Measurements from ENCODE around the gene PKD1. TPM values are rescaled to one million over a fixed set of nuclear protein-coding genes. Genes with fewer than 3 reads are reported as not detected.
A peak's percentile ranks its signal among the peaks of the same experiment; 100 is the strongest.

PKD1 gene
- total RNA-seq, 4 donors from 2014 or later, result 168 to 376 (median 339) TPM

- ATAC-seq (peak; percentile 31 to 57), DNase-seq (peak; percentile 44 to 90)
- TF ChIP-seq POLR2A (IDR thresholded peaks at IDR 0.05), result no peak
- no peak for TF ChIP-seq CTCF (IDR thresholded peaks at IDR 0.05 in 4 of 5, conservative IDR thresholded peaks at IDR 0.05 in 1 of 5)
Observed at GRCh38 chr16:2090481-2090776, 45.3 kb downstream of the PKD1 start.

GRCh38 chr16:2089706-2090480 is 45.8 kb downstream of the PKD1 start:
- DNase-seq (peak in 1 of 2 donors; percentile 42), ATAC-seq (no peak)
- Histone ChIP-seq H3K4me1 (peaks cover 0 to 10% of the 10 kb centered on the region in 2 donors), H3K27ac (peak overlapping the region; percentile 75 to 96 (median 84)), H3K36me3 (peaks cover 0 to 84% of the 10 kb centered on the region in 2 donors), H3K27me3 (no peaks in the 10 kb centered on the region), H3K9me3 (no peaks in the 10 kb centered on the region), H3K4me3 (no peak overlapping the region)
- intact Hi-C loops (cut with DNase I; ENCODE audit: low total_unique reads) (no loop called here), in situ Hi-C loops (cut with MboI; ENCODE audit: low sequenced_read_pairs in 4 of 4) (no loop called here)
- TF ChIP-seq POLR2A (IDR thresholded peaks at IDR 0.05) (no peak), CTCF (IDR thresholded peaks at IDR 0.05 in 4 of 5, conservative IDR thresholded peaks at IDR 0.05 in 1 of 5) (no peak)

More at GRCh38 chr16:2090481-2090776, 45.3 kb downstream of the PKD1 start:
- H3K27ac ChIP-seq, result peak overlapping the region; percentile 75 to 96 (median 84)
- no peaks in the 10 kb centered on the region for H3K27me3 ChIP-seq
- H3K4me3 ChIP-seq, result peak overlapping the region in 3 of 4 donors; percentile 3 to 35 (median 17)
- H3K4me1 ChIP-seq, result peaks cover 0 to 10% of the 10 kb centered on the region in 2 donors
- H3K36me3 ChIP-seq, result peaks cover 0 to 83% of the 10 kb centered on the region in 2 donors
- H3K9me3 ChIP-seq, result no peaks in the 10 kb centered on the region
- intact Hi-C loops (cut with DNase I; ENCODE audit: low total_unique reads), result no loop called here
- in situ Hi-C loops (cut with MboI; ENCODE audit: low sequenced_read_pairs in 4 of 4), result no loop called here

- TF ChIP-seq CTCF (IDR thresholded peaks at IDR 0.05 in 4 of 5, conservative IDR thresholded peaks at IDR 0.05 in 1 of 5) (no peak), POLR2A (IDR thresholded peaks at IDR 0.05) (no peak)
- intact Hi-C loops (cut with DNase I; ENCODE audit: low total_unique reads), result no loop called here
- DNase-seq, result no peak
Observed at GRCh38 chr16:2088759-2089358, 46.8 kb downstream of the PKD1 start.

GRCh38 chr16:2087748-2088631 is 47.7 kb downstream of the PKD1 start:
- Histone ChIP-seq H3K27ac (peak overlapping the region in 1 of 4 donors; percentile 96), H3K27me3 (no peaks in the 10 kb centered on the region), H3K4me3 (no peak overlapping the region), H3K36me3 (peaks cover 0 to 81% of the 10 kb centered on the region in 2 donors), H3K9me3 (no peaks in the 10 kb centered on the region), H3K4me1 (peaks cover 0 to 10% of the 10 kb centered on the region in 2 donors)
- in situ Hi-C loops (cut with MboI; ENCODE audit: low sequenced_read_pairs in 4 of 4) (no loop called here), intact Hi-C loops (cut with DNase I; ENCODE audit: low total_unique reads) (no loop called here)
- no peak for TF ChIP-seq POLR2A (IDR thresholded peaks at IDR 0.05)
- TF ChIP-seq CTCF (IDR thresholded peaks at IDR 0.05 in 4 of 5, conservative IDR thresholded peaks at IDR 0.05 in 1 of 5), result no peak
- DNase-seq, result no peak
- no peak for ATAC-seq

More at GRCh38 chr16:2088759-2089358, 46.8 kb downstream of the PKD1 start:
- ATAC-seq, result no peak
- peak overlapping the region in 1 of 4 donors; percentile 96 for H3K27ac ChIP-seq
- H3K9me3 ChIP-seq, result no peaks in the 10 kb centered on the region
- no peak overlapping the region for H3K4me3 ChIP-seq
- H3K4me1 ChIP-seq, result peaks cover 0 to 10% of the 10 kb centered on the region in 2 donors
- in situ Hi-C loops (cut with MboI; ENCODE audit: low sequenced_read_pairs in 4 of 4), result no loop called here
- no peaks in the 10 kb centered on the region for H3K27me3 ChIP-seq
- peaks cover 0 to 81% of the 10 kb centered on the region in 2 donors for H3K36me3 ChIP-seq
